GM12865 (cell line): ENCODE results near the gene SLCO6A1.

ENCODE experiments used
- DNase-seq: peaks from one replicate; pipeline ENCODE4 v3.0.0; 2010; ENCODE audit warnings: low read depth
- H3K4me3 ChIP-seq: 2 replicates; pipeline ENCODE4 v1.5.1; 2011; ENCODE audit warnings: mild to moderate bottlenecking, low read depth, low read length, control low read depth
- CTCF ChIP-seq: IDR thresholded peaks from 2 replicates; pipeline ENCODE4 v1.5.1; 2011; ENCODE audit warnings: low read length, control low read depth, low read depth, inconsistent platforms; ENCODE audit not compliant: insufficient read depth; ENCODE audit errors: missing control alignments

SLCO6A1 gene

GRCh38 chr5:102537011-102537410 is 38.2 kb upstream of the SLCO6A1 start:
- no peak for DNase-seq

GRCh38 chr5:102536323-102536928 is 37.6 kb upstream of the SLCO6A1 start:
- no peak for DNase-seq
- no peak for TF ChIP-seq CTCF

More at GRCh38 chr5:102537011-102537410, 38.2 kb upstream of the SLCO6A1 start:
- H3K4me3 ChIP-seq = no peak overlapping the region
- no peak for TF ChIP-seq CTCF

GRCh38 chr5:102532123-102532522 is 33.3 kb upstream of the SLCO6A1 start:
- TF ChIP-seq CTCF = no peak
- no peak overlapping the region for H3K4me3 ChIP-seq
- no peak for DNase-seq

More at GRCh38 chr5:102536323-102536928, 37.6 kb upstream of the SLCO6A1 start:
- H3K4me3 ChIP-seq = no peak overlapping the region

GRCh38 chr5:102531506-102531905 is 32.7 kb upstream of the SLCO6A1 start:
- no peak for DNase-seq
- no peak overlapping the region for H3K4me3 ChIP-seq
- no peak for TF ChIP-seq CTCF

GRCh38 chr5:102529447-102529846 is 30.6 kb upstream of the SLCO6A1 start:
- TF ChIP-seq CTCF = no peak
- no peak for DNase-seq
- H3K4me3 ChIP-seq = no peak overlapping the region

- no peak for TF ChIP-seq CTCF
- DNase-seq = no peak
- H3K4me3 ChIP-seq = no peak overlapping the region
Observed at GRCh38 chr5:102529031-102529430, 30.2 kb upstream of the SLCO6A1 start.

- H3K4me3 ChIP-seq = no peak overlapping the region
- no peak for DNase-seq
- no peak for TF ChIP-seq CTCF
Observed at GRCh38 chr5:102528600-102528999, 29.8 kb upstream of the SLCO6A1 start.
